HepG2 (cell line): ENCODE measurements around the gene TRMT1L. TPM values are rescaled to one million over a fixed set of nuclear protein-coding genes. Genes with fewer than 3 reads are reported as not detected.

Experiments
- ATAC-seq: fragments of 200-7000 bp; cut with Tn5 transposase; 3 replicates; pipeline ENCODE4 v1.9.1; 2020; ENCODE audit warnings: mild to moderate bottlenecking, moderate library complexity
- BruUV-seq: library from RNA; stranded (reverse); fragments of 400-500 nt; replicated peaks from 2 replicates; lab custom pipeline; 2021; lab: Mats Ljungman, UMichigan
- CTCF ChIA-PET: fragments of 300-600 bp; formaldehyde crosslinking; extraction: SDS; loops from one replicate; lab custom pipeline; 2021; ENCODE audit warnings: low total read pairs, inconsistent platforms, low intra/inter-chr PET ratio; lab: Yijun Ruan, JAX
- POLR2A ChIA-PET: fragments of 350-600 bp; sonication (Branson Sonifier 250); formaldehyde crosslinking; loops from one replicate; lab custom pipeline; 2020; ENCODE audit warnings: antibody characterized with exemption, inconsistent platforms; lab: Yijun Ruan, JAX
- DNase-seq: peaks from one replicate; pipeline ENCODE4 v3.0.0-alpha.2; 2015; ENCODE audit warnings: low spot score
- FAIRE-seq: peaks from 3 replicates; lab custom pipeline; 2011; peaks lifted over from hg19 to GRCh38; lab: Jason Lieb, UNC
- H2AFZ ChIP-seq: one replicate; pipeline ENCODE4 v1.6.1; 2011; ENCODE audit warnings: low read length, inconsistent platforms
- H3K27ac ChIP-seq: fragments of 300-600 bp; 3 replicates; pipeline ENCODE4 v1.8.0; 2011; ENCODE audit warnings: mixed run types, mild to moderate bottlenecking, mixed read lengths, low read length, inconsistent platforms; ENCODE audit not compliant: insufficient read depth; ENCODE audit errors: extremely low read length
- H3K27me3 ChIP-seq, 2 experiments: fragments of 200-600 bp in 1 of 2; 2 replicates in 1 of 2; 3 replicates in 1 of 2; pipeline versions ENCODE4 v1.6.0 to v1.8.0; 2011; ENCODE audit warnings: low read length in 2 of 2, mild to moderate bottlenecking in 2 of 2, moderate library complexity in 2 of 2, inconsistent platforms in 1 of 2; ENCODE audit not compliant: insufficient read depth in 2 of 2, control insufficient read depth in 1 of 2
- H3K36me3 ChIP-seq, 2 experiments: fragments of 200-600 bp in 1 of 2; replicated peaks in 1 of 2; 2 replicates in 1 of 2; 3 replicates in 1 of 2; pipeline versions ENCODE4 v1.5.1 to v1.8.0; 2011; ENCODE audit warnings: low read length in 2 of 2, inconsistent platforms in 1 of 2; ENCODE audit not compliant: insufficient read depth in 2 of 2, control insufficient read depth in 1 of 2
- H3K4me1 ChIP-seq: 2 replicates; pipeline ENCODE4 v1.5.1; 2012; ENCODE audit warnings: low read length, inconsistent platforms; ENCODE audit not compliant: insufficient read depth
- H3K4me2 ChIP-seq: 2 replicates; pipeline ENCODE4 v1.6.0; 2011; ENCODE audit warnings: low read depth, low read length, inconsistent platforms
- H3K4me3 ChIP-seq, 3 experiments: fragments of 200-600 bp in 1 of 3; sonication (generic), shearing (Covaris generic) in 1 of 3; replicated peaks in 1 of 3; 2 replicates each; pipeline ENCODE4 v1.5.1; 2011 to 2016; ENCODE audit warnings: low read length in 3 of 3, inconsistent platforms in 2 of 3, low read depth in 2 of 3, mild to moderate bottlenecking in 2 of 3, control low read depth in 1 of 3, mixed read lengths in 1 of 3; ENCODE audit not compliant: insufficient read depth in 1 of 3
- H3K79me2 ChIP-seq: one replicate; pipeline ENCODE4 v1.6.1; 2011; ENCODE audit warnings: low read length, inconsistent platforms; ENCODE audit not compliant: insufficient read depth
- H3K9ac ChIP-seq: 2 replicates; pipeline ENCODE4 v1.6.0; 2011; ENCODE audit warnings: mild to moderate bottlenecking, low read depth, low read length, inconsistent platforms; ENCODE audit not compliant: insufficient read depth
- H3K9me3 ChIP-seq: 2 replicates; pipeline ENCODE4 v1.5.1; 2012; ENCODE audit warnings: mild to moderate bottlenecking, low read length
- H4K20me1 ChIP-seq: 2 replicates; pipeline ENCODE4 v1.6.0; 2011; ENCODE audit warnings: inconsistent platforms, mild to moderate bottlenecking, low read length, moderate library complexity; ENCODE audit not compliant: insufficient read depth
- CEBPG ChIP-seq: IDR thresholded peaks from 2 replicates; pipeline ENCODE4 v1.6.1; 2016
- KLF9 ChIP-seq: IDR thresholded peaks from 2 replicates; pipeline ENCODE4 v1.6.1; 2016; ENCODE audit warnings: low read depth
- KMT2B ChIP-seq: IDR thresholded peaks from 2 replicates; pipeline ENCODE4 v1.6.1; 2016; ENCODE audit warnings: missing genetic modification reagents, missing compliant biosample characterization
- PRPF4 ChIP-seq: fragments of 200-400 bp; formaldehyde crosslinking; IDR thresholded peaks from 2 replicates; pipeline ENCODE4 v1.6.1; 2016; ENCODE audit warnings: low read length, low read depth; ENCODE audit not compliant: poor library complexity, severe bottlenecking
- SP1 ChIP-seq, 2 experiments: fragments of 450-650 bp in 1 of 2; sonication (generic) in 1 of 2; formaldehyde crosslinking in 1 of 2; IDR thresholded peaks; 2 replicates each; pipeline versions ENCODE4 v1.4.0 to v1.6.1; 2016 to 2020; ENCODE audit warnings: missing genetic modification reagents in 1 of 2
- TEAD3 ChIP-seq: optimal IDR thresholded peaks from 2 replicates; pipeline ENCODE3; 2016; ENCODE audit warnings: borderline replicate concordance
- ZNF326 ChIP-seq: sonication (generic); formaldehyde crosslinking; IDR thresholded peaks from 2 replicates; pipeline ENCODE4 v1.4.0; 2020; ENCODE audit warnings: missing genetic modification reagents, borderline replicate concordance
- ZNF570 ChIP-seq: sonication (generic); formaldehyde crosslinking; IDR thresholded peaks from 2 replicates; pipeline ENCODE4 v1.4.0; 2020; ENCODE audit warnings: mild to moderate bottlenecking, missing genetic modification reagents, borderline replicate concordance
- ZNF792 ChIP-seq: IDR thresholded peaks from 2 replicates; pipeline ENCODE4 v1.6.1; 2016
- ZNF891 ChIP-seq: sonication (generic); formaldehyde crosslinking; IDR thresholded peaks from 2 replicates; pipeline ENCODE4 v1.5.0; 2020; ENCODE audit warnings: mild to moderate bottlenecking, missing genetic modification reagents
- whole genome bisulfite sequencing: methylation state at CpG from one replicate; pipeline ENCODE4 v1.1.6; 2017; ENCODE audit warnings: low lambda C conversion rate; 5-methylcytosine and 5-hydroxymethylcytosine counted together
- in situ Hi-C: cut with HindIII; loops from 2 replicates; pipeline ENCODE4 v1.10.0; 2017; ENCODE audit warnings: low pct_unique_long_range_greater_than_20kb; ENCODE audit not compliant: extremely low pct_ligation_motif_present
- intact Hi-C: fragments of 100-400 bp; cut with micrococcal nuclease; formaldehyde crosslinking; loops from one replicate; pipeline ENCODE4 v1.10.0; 2022; ENCODE audit not compliant: unreplicated experiment
- polyA plus RNA-seq, 8 experiments: library from polyadenylated mRNA; depleted of rRNA in 3 of 8; stranded (reverse) in 7 of 8; unstranded in 1 of 8; fragments of >200 nt; fragmentation: Illumina TruSeq in 4 of 8; extraction: Trizol in 4 of 8; gene quantifications; 2 replicates each; pipeline versions ENCODE4 v1.2.1 to v1.2.3, GENCODE V29; 2011 to 2016; ENCODE audit warnings: low read depth in 4 of 8, missing spikeins in 1 of 8, mixed read lengths in 1 of 8; ENCODE audit not compliant: insufficient read depth in 1 of 8
- total RNA-seq, 5 experiments: library from RNA; depleted of rRNA; stranded (reverse); fragments of >200 nt; fragmentation: Illumina TruSeq; extraction: Trizol; gene quantifications; 2 replicates each; pipeline ENCODE4 v1.2.3, GENCODE V29; 2016; ENCODE audit warnings: low read depth in 1 of 5
- TF ChIP-seq, protein P1 (sequence below): sonication (generic); formaldehyde crosslinking; conservative IDR thresholded peaks from 2 replicates; pipeline ENCODE4 v1.4.0; 2020; ENCODE audit warnings: missing genetic modification reagents
- TF ChIP-seq, protein P2 (sequence below): sonication (generic); formaldehyde crosslinking; IDR thresholded peaks from 2 replicates; pipeline ENCODE4 v1.4.0; 2020; ENCODE audit warnings: missing genetic modification reagents, borderline replicate concordance
- TF ChIP-seq, protein P3 (sequence below): sonication (generic); formaldehyde crosslinking; IDR thresholded peaks from 2 replicates; pipeline ENCODE4 v1.9.0; 2021; ENCODE audit warnings: mild to moderate bottlenecking, missing genetic modification reagents

Gene TRMT1L
- total and polyA plus RNA-seq, 2 of the 13 experiments (the other 11 are each of a cell fraction or from before 2014, with no cell fraction given): 17.9 to 19.2 TPM

DNA sequence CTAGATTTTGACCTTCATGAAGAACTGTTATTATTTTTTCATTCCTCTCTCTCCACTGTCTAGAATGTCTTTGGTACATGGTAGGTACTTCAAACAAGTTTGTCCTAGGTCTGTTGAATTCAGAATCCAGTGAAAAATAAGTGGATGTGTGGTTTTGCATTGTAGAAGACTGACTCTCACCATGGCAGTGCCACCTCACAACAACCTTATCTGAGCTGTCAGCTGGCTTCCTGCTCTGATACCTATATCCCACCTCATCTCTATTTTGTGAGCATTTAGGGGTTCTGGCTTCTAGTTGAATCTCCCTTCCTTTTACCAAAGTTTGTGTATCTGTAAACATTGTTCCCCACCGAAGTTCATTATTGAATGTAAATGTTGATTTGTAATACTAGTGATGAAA, 9.4 kb upstream of the TRMT1L start:
- 69% methylated on average over 1 of the region's 1 CpG for WGBS
- ChIA-PET CTCF (no interaction called here), POLR2A (no interaction called here)
- H3K4me3 ChIP-seq: no peak overlapping the region
- H3K27ac ChIP-seq: no peak overlapping the region
- H3K4me1 ChIP-seq: peaks cover 10% of the 10 kb centered on the region
- BruUV-seq: no TSS peak
- intact Hi-C loops (no loop called here), in situ Hi-C loops (loop anchor here (5.0 kb wide), 1 partner anchor 359 kb away; no protein-coding TSS in a partner anchor)
- ATAC-seq (no peak), FAIRE-seq (no peak), DNase-seq (no peak)
- no peak overlapping the region for H3K9ac ChIP-seq
- H3K4me2 ChIP-seq: no peak overlapping the region
- no peaks in the 10 kb centered on the region for H4K20me1 ChIP-seq
- no peak overlapping the region for H2AFZ ChIP-seq
- 0 out of 5 replicates have a peak, but pooled peaks cover 0 to 2% of the 10 kb centered on the region in 2 experiments for H3K36me3 ChIP-seq
- no peaks in the 10 kb centered on the region for H3K9me3 ChIP-seq
- H3K79me2 ChIP-seq: no peaks in the 10 kb centered on the region
- no peaks in the 10 kb centered on the region for H3K27me3 ChIP-seq
- TF ChIP-seq PRPF4 (no peak), ZNF891 (CRISPR knock-in tag) (no peak), TEAD3 (CRISPR knock-in tag) (no peak), ZNF570 (CRISPR knock-in tag) (no peak), KMT2B (CRISPR knock-in tag) (no peak), SP1 (IDR thresholded peaks at IDR 0.05) (no peak), SP1 (CRISPR knock-in tag; IDR thresholded peaks at IDR 0.05) (no peak), ZNF326 (no peak), KLF9 (CRISPR knock-in tag) (no peak), CEBPG (no peak), ZNF792 (CRISPR knock-in tag) (no peak)
- TF ChIP-seq, protein P1, sequence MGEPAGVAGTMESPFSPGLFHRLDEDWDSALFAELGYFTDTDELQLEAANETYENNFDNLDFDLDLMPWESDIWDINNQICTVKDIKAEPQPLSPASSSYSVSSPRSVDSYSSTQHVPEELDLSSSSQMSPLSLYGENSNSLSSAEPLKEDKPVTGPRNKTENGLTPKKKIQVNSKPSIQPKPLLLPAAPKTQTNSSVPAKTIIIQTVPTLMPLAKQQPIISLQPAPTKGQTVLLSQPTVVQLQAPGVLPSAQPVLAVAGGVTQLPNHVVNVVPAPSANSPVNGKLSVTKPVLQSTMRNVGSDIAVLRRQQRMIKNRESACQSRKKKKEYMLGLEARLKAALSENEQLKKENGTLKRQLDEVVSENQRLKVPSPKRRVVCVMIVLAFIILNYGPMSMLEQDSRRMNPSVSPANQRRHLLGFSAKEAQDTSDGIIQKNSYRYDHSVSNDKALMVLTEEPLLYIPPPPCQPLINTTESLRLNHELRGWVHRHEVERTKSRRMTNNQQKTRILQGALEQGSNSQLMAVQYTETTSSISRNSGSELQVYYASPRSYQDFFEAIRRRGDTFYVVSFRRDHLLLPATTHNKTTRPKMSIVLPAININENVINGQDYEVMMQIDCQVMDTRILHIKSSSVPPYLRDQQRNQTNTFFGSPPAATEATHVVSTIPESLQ (CRISPR knock-in tag): no peak
- TF ChIP-seq, protein P2, sequence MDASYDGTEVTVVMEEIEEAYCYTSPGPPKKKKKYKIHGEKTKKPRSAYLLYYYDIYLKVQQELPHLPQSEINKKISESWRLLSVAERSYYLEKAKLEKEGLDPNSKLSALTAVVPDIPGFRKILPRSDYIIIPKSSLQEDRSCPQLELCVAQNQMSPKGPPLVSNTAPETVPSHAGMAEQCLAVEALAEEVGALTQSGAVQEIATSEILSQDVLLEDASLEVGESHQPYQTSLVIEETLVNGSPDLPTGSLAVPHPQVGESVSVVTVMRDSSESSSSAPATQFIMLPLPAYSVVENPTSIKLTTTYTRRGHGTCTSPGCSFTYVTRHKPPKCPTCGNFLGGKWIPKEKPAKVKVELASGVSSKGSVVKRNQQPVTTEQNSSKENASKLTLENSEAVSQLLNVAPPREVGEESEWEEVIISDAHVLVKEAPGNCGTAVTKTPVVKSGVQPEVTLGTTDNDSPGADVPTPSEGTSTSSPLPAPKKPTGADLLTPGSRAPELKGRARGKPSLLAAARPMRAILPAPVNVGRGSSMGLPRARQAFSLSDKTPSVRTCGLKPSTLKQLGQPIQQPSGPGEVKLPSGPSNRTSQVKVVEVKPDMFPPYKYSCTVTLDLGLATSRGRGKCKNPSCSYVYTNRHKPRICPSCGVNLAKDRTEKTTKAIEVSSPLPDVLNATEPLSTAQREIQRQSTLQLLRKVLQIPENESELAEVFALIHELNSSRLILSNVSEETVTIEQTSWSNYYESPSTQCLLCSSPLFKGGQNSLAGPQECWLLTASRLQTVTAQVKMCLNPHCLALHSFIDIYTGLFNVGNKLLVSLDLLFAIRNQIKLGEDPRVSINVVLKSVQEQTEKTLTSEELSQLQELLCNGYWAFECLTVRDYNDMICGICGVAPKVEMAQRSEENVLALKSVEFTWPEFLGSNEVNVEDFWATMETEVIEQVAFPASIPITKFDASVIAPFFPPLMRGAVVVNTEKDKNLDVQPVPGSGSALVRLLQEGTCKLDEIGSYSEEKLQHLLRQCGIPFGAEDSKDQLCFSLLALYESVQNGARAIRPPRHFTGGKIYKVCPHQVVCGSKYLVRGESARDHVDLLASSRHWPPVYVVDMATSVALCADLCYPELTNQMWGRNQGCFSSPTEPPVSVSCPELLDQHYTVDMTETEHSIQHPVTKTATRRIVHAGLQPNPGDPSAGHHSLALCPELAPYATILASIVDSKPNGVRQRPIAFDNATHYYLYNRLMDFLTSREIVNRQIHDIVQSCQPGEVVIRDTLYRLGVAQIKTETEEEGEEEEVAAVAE (CRISPR knock-in tag): no peak
- TF ChIP-seq, protein P3, sequence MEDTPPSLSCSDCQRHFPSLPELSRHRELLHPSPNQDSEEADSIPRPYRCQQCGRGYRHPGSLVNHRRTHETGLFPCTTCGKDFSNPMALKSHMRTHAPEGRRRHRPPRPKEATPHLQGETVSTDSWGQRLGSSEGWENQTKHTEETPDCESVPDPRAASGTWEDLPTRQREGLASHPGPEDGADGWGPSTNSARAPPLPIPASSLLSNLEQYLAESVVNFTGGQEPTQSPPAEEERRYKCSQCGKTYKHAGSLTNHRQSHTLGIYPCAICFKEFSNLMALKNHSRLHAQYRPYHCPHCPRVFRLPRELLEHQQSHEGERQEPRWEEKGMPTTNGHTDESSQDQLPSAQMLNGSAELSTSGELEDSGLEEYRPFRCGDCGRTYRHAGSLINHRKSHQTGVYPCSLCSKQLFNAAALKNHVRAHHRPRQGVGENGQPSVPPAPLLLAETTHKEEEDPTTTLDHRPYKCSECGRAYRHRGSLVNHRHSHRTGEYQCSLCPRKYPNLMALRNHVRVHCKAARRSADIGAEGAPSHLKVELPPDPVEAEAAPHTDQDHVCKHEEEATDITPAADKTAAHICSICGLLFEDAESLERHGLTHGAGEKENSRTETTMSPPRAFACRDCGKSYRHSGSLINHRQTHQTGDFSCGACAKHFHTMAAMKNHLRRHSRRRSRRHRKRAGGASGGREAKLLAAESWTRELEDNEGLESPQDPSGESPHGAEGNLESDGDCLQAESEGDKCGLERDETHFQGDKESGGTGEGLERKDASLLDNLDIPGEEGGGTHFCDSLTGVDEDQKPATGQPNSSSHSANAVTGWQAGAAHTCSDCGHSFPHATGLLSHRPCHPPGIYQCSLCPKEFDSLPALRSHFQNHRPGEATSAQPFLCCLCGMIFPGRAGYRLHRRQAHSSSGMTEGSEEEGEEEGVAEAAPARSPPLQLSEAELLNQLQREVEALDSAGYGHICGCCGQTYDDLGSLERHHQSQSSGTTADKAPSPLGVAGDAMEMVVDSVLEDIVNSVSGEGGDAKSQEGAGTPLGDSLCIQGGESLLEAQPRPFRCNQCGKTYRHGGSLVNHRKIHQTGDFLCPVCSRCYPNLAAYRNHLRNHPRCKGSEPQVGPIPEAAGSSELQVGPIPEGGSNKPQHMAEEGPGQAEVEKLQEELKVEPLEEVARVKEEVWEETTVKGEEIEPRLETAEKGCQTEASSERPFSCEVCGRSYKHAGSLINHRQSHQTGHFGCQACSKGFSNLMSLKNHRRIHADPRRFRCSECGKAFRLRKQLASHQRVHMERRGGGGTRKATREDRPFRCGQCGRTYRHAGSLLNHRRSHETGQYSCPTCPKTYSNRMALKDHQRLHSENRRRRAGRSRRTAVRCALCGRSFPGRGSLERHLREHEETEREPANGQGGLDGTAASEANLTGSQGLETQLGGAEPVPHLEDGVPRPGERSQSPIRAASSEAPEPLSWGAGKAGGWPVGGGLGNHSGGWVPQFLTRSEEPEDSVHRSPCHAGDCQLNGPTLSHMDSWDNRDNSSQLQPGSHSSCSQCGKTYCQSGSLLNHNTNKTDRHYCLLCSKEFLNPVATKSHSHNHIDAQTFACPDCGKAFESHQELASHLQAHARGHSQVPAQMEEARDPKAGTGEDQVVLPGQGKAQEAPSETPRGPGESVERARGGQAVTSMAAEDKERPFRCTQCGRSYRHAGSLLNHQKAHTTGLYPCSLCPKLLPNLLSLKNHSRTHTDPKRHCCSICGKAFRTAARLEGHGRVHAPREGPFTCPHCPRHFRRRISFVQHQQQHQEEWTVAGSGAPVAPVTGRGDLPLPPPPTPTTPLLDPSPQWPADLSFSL (CRISPR knock-in tag): no peak
